Kidney capillary endothelial cell (primary cell): Measurements from ENCODE around the gene CNKSR3.
A peak's percentile ranks its signal among the peaks of the same experiment; 100 is the strongest.

Experiments
- DNase-seq: peaks from one replicate; pipeline ENCODE4 v3.0.0-alpha.2; 2018; ENCODE audit warnings: low spot score

The CNKSR3 gene

GRCh38 chr6:154414021-154414813 is 96.3 kb downstream of the CNKSR3 start:
- no peak for DNase-seq

GRCh38 chr6:154412106-154412820 is 98.2 kb downstream of the CNKSR3 start:
- DNase-seq = no peak

DNA sequence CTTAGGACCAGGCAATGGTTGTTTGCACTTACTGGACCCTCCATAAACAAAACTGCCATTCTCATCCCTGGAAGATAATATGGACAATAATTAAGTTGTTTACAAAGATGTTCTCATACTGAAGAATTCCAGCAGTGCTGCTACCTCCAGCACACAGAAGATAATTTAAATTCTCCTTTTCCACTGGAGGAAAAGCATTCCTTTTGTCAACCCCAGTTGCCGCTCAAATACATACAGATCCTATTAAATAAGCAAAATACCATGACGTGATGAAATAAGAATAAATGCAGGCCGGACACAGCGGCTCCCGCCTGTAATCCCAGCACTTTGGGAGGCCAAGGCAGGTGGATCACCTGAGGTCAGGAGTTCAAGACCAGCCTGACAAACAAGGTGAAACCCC is 99.4 kb downstream of the CNKSR3 start:
- DNase-seq = no peak

DNA sequence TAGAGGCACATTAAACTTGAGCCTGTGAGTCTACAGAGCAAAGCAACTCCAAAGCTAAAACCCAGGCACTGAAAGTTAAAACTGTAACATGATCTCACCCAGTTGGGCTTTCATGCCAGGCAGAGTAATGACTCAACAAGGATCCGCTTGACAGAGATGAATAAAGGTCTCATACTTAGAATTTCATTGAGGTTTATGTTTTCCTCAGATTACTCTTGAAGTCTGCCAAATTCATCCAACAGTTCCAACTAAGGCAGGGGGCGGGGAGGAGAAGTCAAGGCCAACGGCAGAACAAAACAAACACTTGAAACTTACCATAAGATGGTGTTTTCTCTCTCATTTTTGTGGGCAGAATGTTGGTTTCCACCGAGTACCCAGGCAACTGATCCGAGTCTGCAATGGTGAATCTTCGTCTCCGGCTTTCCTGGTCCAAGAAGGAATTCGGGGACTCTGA is 99.8 kb downstream of the CNKSR3 start:
- peak; percentile 91 for DNase-seq

- no peak for DNase-seq
Measured at GRCh38 chr6:154408891-154409500, 101.5 kb downstream of the CNKSR3 start.

- no peak for DNase-seq
Measured at GRCh38 chr6:154407440-154407839, 103.0 kb downstream of the CNKSR3 start.

GRCh38 chr6:154406869-154407268 is 103.6 kb downstream of the CNKSR3 start:
- DNase-seq = no peak

GRCh38 chr6:154406301-154406700 is 104.2 kb downstream of the CNKSR3 start:
- DNase-seq = no peak

- no peak for DNase-seq
Measured at GRCh38 chr6:154404791-154405400, 105.6 kb downstream of the CNKSR3 start.

DNA sequence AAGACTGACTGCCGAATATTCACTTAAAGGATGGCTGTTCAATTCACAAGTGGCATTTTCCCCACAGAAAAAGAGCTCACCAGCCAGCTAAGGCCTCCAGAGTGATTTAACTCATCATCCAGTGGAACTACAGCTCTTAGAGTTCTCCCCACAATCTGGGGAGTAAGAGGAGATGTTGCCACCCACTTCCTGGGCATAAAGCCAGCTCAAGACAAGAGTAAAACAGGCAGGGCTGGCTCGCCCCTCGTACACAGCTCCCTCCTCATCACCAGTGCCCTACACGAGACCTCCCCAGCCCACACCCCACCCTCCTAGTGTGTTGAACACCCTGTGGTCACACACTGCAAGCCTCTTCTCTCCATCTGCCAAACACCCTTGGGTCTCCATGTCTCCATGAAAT is 106.7 kb downstream of the CNKSR3 start:
- DNase-seq = no peak

DNA sequence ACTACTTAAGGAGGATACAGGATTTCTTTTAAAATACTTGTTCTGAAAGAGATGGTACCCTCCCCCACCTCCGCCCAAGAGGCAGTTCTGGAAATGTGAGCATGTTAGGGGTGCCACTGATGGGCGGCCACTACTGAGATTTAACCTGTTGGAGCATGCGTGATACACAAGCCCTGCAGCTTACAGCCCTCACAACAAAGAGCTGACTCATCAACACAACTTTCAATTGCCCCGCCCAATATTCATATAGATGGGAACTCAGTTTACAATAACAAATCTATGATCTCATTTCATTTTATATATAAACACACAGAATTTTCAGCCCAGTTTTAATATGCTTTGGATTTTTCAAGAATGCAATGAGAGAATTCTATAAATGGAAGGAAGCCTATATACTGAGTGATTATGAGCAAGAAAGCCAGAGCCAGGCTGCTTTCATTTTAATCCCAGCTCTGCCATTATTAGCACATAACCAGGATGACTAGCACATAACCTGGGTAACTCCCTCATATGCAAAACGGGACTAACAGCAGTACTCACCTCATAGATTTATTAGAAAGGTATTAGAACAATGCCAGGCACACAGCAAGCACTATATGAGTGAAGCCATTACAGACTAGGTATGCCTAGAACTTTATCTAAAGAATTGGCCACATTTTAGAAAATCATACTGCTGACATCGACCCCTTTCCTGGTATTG is 108.3 kb downstream of the CNKSR3 start:
- no peak for DNase-seq

- peak; percentile 92 for DNase-seq
Measured at GRCh38 chr6:154399097-154399496, 111.4 kb downstream of the CNKSR3 start.

DNA sequence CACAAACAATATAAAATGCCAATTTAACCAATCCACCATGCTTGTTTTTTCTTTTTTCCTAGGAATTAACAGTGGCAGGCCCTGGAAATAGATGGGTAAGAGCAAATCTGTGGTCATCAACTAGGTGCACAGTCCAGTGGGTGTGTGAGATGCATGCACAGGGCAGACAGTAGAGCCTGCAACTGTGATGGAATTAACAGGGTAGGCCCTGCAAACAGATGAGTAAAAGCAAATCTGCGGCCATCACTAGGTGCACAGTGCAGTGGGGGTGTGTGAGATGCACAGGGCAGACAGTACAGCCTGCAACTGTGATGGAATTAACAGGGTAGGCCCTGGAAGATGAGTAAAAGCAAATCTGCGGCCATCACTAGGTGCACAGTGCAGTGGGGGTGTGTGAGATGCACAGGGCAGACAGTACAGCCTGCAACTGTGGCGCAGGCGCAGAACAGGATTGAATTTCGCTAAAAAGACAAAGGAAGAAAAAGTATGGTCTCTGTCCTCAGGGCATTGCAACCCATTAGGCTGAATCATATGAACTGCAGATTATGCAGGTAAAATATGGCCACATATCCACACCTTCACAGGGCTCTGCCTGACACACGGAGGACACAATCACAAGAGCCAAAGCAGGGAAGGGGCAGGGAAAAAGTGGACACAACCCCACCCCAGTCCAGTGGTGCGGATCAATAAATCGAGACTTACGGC is 112.8 kb downstream of the CNKSR3 start:
- no peak for DNase-seq

DNA sequence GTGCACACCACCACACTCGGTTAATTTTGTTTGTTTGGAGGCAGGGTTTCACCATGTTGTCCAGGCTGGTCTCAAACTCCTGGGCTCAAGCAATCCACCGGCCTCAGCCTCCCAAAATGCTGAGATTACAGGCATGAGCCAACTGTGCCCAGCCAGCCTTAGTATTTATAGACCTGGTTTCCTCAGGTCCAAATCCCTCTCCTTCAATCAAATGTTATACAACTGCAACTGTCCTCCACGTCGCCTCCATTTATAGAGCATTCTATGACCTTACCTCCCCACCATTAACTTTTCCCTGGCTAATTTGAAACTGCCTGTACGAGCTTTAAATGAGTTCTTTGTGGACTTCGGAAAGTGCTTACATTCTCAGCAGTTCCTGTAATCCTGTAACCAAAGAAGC is 114.6 kb downstream of the CNKSR3 start:
- no peak for DNase-seq

DNA sequence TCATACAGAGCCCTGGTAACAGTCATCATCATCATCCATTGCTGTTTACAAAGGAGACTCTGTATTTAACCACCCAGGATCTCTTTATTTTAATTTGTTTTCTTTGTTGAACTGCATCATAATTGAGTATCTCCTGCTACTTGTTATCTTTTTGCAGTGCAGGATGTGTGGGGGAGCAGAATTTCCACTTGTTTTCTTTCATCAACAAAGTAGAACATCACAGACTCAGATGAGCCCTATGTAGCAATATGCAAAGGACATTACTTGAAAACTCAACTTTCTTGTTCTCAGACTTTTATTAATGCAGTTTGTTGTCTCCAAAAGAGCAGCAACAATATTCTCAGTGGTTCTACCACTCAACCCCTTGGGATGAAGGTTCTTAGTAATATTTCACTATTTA is 115.2 kb downstream of the CNKSR3 start:
- DNase-seq = no peak

DNA sequence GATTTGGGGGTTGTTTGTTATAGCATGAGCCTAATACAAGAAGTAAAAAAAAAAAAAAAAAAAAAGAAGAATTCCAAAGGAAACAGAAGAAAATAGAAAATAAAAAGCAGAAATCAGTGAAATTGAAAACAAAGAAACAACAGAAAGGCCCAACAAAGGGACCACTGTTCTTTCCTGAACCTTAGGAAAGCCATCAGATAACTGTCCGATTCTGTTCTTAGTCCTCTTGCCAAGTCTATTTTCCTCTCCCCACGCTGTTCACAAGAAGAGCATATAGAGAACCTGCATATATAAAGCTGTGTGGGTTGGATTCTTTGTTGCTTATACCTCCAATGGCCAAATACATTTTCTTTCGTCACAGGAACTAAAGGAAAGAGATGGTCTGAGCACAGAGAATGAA is 115.9 kb downstream of the CNKSR3 start:
- DNase-seq = no peak

DNA sequence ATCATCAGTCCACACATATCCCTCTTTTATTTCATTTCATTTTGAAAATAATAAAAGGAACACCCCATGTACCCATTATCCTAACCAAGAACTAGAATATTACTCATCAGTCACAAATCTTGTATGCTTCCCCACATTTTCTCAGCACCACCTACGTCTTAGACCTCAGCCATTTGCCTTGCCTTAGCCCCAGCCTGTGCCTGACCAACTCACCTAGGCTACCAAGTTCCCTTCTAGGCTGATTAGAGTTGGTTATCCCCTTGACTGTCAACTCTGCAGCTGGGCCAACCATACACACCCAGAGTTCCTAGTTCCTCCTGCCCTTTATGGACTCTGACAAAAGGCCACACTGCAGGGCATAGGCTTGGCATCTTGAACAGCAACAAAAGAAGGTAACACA is 120.5 kb downstream of the CNKSR3 start:
- no peak for DNase-seq

DNA sequence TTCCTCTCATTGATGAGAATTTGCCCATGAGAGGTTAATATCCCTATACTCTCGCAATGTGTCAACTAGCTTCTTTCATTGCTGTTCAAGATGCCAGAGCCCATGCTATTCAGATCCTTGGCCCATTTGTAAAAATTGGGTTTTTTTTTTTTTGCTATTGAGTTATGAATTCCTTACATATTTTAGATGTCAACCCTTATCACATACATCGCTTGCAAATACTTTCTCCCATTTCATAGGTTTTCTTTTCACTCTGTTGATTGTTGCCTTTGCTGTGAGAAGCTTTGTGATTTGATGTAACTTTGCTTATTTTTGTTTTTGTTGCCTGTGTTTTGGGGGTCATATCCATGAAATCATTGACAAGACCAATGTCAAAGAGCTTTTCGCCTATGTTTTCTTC is 121.7 kb downstream of the CNKSR3 start:
- DNase-seq = no peak

DNA sequence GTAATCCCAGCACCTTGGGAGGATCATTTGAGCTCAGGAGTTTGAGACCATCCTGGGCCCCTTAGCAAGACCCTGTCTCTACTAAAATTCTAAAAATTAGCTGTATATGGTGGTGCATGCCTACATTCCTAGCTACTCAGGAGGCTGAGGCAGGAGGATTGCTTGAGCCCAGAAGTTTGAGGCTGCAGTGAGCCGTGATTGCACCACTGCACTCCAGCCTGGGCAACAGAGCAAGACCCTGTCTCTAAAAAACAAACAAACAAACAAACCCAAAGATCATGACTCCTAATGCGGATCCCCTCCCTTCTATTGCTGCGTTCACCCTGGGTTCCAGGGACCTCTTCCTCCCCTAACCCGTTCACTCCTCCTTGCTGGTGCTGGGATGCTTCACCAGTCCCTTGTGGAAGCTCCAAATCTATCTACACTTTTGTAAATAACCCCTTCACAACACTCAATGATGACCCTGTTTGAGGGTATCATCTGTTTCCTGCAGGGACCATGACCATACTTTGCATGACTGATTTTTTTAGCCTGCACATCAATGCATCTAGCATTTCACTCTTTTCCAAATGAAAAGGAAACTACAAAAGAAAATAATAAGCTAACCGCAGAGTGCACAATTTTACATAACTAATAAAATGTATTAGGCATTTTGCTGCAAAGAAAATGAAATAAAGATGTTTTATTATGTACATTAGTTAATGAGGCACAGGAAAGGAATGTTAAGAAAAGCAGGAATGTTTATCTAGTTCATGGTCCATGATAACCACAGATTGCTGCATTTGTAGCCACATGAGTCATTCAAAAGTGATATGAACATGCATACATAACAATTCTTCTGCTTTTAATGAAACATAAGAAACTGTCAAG is 123.4 kb downstream of the CNKSR3 start:
- peak; percentile 67 for DNase-seq

GRCh38 chr6:154384191-154384590 is 126.3 kb downstream of the CNKSR3 start:
- DNase-seq = no peak
